GM12874 (cell line): ENCODE data around the gene KIAA1614.

ENCODE experiments used
- CTCF ChIP-seq: IDR thresholded peaks from 2 replicates; pipeline ENCODE4 v1.5.1; 2011; ENCODE audit warnings: low read depth, mild to moderate bottlenecking, control low read depth, low read length, moderate library complexity; ENCODE audit not compliant: insufficient read depth

Gene KIAA1614

DNA sequence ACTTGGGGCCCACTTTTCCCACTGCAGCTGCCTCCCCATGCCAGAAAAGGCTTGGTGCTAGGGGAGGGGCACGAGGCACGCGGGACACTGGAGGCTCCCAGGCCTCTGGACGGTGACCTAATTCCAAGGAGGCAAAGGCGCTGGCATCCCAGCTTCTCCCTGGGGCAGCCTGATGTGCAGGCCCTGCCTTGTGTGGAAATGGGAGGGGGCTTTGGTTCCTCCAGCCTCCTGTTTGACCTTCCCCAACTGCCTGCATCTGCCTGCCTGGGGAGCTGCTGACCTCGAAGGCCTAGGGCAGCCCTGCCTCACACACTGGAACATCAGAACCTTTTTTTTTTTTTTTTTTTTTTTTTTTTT lies 39.9 kb downstream of the KIAA1614 start:
- TF ChIP-seq CTCF: no peak

GRCh38 chr1:180953291-180954004 lies 40.8 kb downstream of the KIAA1614 start:
- no peak for TF ChIP-seq CTCF

DNA sequence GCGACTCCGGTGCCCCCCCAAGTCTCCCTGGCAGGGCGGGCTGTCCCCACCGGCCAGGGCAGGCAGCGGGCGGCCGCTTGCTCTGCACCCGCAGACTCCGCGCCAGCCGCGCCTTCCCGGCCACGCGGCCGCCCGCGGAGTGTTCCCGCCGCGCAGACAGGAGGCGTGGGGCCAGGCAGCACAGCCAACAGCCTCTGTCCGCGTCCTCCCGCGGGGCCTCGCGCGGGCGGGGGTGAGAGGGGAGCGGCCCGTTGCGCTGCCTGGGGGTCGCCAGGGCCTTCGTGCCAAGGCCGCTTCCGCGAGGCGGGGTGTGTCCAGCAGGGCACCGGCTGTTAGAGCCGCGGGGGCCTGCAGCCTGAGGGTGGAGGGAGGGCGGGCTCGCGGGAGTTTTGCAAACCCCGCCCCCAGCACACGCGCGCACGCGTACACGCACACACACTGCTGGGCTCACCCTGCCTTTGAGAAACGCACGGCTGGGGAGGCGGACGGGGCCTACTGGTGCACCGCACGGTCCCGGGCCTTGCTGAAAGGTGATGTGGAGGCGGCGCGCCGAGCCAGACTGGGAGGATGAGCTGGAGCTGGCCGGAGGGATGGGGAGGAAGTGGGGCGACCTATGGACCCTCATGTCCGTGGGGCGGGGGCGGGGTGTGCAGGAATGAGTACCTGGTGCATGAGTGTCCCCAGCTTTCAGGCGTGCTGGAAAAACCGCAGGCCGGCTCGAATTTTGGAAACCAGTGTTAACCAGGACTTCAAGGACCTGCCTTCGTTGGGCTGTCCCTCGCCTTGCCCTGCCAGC lies 41.5 kb downstream of the KIAA1614 start:
- no peak for TF ChIP-seq CTCF

DNA sequence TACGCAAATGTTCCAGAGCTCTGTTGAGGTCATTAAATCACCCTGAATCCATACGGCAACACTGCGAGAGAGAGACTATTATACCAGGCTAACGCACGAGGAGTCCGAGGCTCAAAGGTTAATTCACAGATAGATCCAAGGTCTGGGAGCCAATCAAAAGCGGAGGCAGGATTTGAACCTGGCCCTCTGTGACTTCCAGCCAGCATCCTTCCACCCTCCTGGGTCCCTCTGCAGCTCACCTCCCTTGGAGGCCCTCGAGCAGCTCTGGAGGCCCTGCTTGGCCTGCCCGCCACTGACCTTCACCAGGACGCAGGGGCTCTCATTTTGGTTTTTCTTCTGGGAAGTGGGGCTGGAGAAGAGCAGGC lies 42.1 kb downstream of the KIAA1614 start:
- TF ChIP-seq CTCF: no peak

- no peak for TF ChIP-seq CTCF
These were observed 43.4 kb downstream of the KIAA1614 start for GRCh38 chr1:180956028-180956640.

GRCh38 chr1:180961622-180962021 lies 48.9 kb downstream of the KIAA1614 start:
- no peak for TF ChIP-seq CTCF

GRCh38 chr1:180962178-180962577 lies 49.5 kb downstream of the KIAA1614 start:
- no peak for TF ChIP-seq CTCF
